NCI-H446 treated with DMSO at 0.1 percent for 48 hours (cell line): Measurements from ENCODE around the gene SLC39A5.
"Not testable (repeated sequence)": the region's sequence is repeated elsewhere in the genome, so short reads cannot be mapped to it uniquely, and the experiment has no call there.

ENCODE experiments used
- DNase-seq: peaks from one replicate; lab custom pipeline; 2025; lab: John Stamatoyannopoulos, UW

SLC39A5 gene

GRCh38 chr12:56280849-56281248, 51.0 kb downstream of the SLC39A5 start:
- no peak for DNase-seq

- no peak for DNase-seq
Measured at GRCh38 chr12:56282030-56282429, 52.2 kb downstream of the SLC39A5 start.

GRCh38 chr12:56282579-56282978, 52.7 kb downstream of the SLC39A5 start:
- no peak for DNase-seq

GRCh38 chr12:56284263-56284662, 54.4 kb downstream of the SLC39A5 start:
- DNase-seq, result not testable (repeated sequence)

GRCh38 chr12:56286044-56286830, 56.4 kb downstream of the SLC39A5 start:
- DNase-seq, result no peak
